SK-N-SH (cell line): ENCODE results near the gene SMKR1. TPM values are rescaled to one million over a fixed set of nuclear protein-coding genes. Genes with fewer than 3 reads are reported as not detected.
"Not testable (repeated sequence)": the region's sequence is repeated elsewhere in the genome, so short reads cannot be mapped to it uniquely, and the experiment has no call there.

Experiments
- CTCF ChIA-PET: fragments of 300-600, 350-600 bp; formaldehyde crosslinking; extraction: SDS; loops from one replicate; lab custom pipeline; 2021; lab: Yijun Ruan, JAX
- POLR2A ChIA-PET: fragments of 350-600 bp; sonication (Branson Sonifier 250); formaldehyde crosslinking; extraction: SDS; loops from one replicate; lab custom pipeline; 2020; ENCODE audit warnings: antibody characterized with exemption, inconsistent platforms; lab: Yijun Ruan, JAX
- DNase-seq: peaks from one replicate; pipeline ENCODE4 v3.0.0; 2012
- H2AFZ ChIP-seq: fragments of 200-600 bp; sonication (generic); 2 replicates; pipeline ENCODE4 v1.8.1; 2016; ENCODE audit warnings: antibody characterized with exemption, mild to moderate bottlenecking, low read depth
- H3F3A ChIP-seq: fragments of 200-600 bp; sonication (generic); replicated peaks from 2 replicates; pipeline ENCODE3; 2016; ENCODE audit warnings: antibody characterized with exemption, mild to moderate bottlenecking; ENCODE audit not compliant: insufficient read depth
- H3K27ac ChIP-seq, 2 experiments: fragments of 200-500 bp in 1 of 2; fragments of 200-600 bp in 1 of 2; sonication (Bioruptor generic) in 1 of 2; sonication (generic), shearing (Covaris generic) in 1 of 2; 2 replicates each; pipeline versions ENCODE4 v1.5.1 to v1.6.1; 2014 to 2016; ENCODE audit warnings: low read depth in 2 of 2, inconsistent platforms in 1 of 2, low read length in 1 of 2, mild to moderate bottlenecking in 1 of 2, mixed read lengths in 1 of 2
- H3K27me3 ChIP-seq: fragments of 200-600 bp; sonication (generic), shearing (Covaris generic); 2 replicates; pipeline ENCODE4 v1.6.1; 2016; ENCODE audit warnings: mixed run types; ENCODE audit not compliant: insufficient read depth
- H3K36me3 ChIP-seq, 2 experiments: fragments of 200-500 bp in 1 of 2; fragments of 200-600 bp in 1 of 2; sonication (Bioruptor generic) in 1 of 2; sonication (generic) in 1 of 2; replicated peaks in 1 of 2; 2 replicates each; pipeline versions ENCODE3 to v1.5.1; 2014 to 2016; ENCODE audit warnings: low read length in 1 of 2, mild to moderate bottlenecking in 1 of 2; ENCODE audit not compliant: insufficient read depth in 2 of 2, control insufficient read depth in 1 of 2
- H3K4me1 ChIP-seq, 2 experiments: fragments of 200-500 bp in 1 of 2; fragments of 200-600 bp in 1 of 2; sonication (Bioruptor generic) in 1 of 2; sonication (generic), shearing (Covaris generic) in 1 of 2; 2 replicates each; pipeline versions ENCODE4 v1.5.1 to v1.6.1; 2014 to 2016; ENCODE audit warnings: low read depth in 1 of 2, low read length in 1 of 2, mixed run types in 1 of 2; ENCODE audit not compliant: insufficient read depth in 2 of 2, control insufficient read depth in 1 of 2
- H3K4me2 ChIP-seq: fragments of 200-600 bp; sonication (generic), shearing (Covaris generic); 2 replicates; pipeline ENCODE4 v1.6.1; 2017; ENCODE audit warnings: mixed run types
- H3K4me3 ChIP-seq, 2 experiments: fragments of 200-500 bp in 1 of 2; fragments of 200-600 bp in 1 of 2; sonication (Bioruptor generic) in 1 of 2; sonication (generic), shearing (Covaris generic) in 1 of 2; 2 replicates each; pipeline versions ENCODE4 v1.5.1 to v1.8.1; 2014 to 2016; ENCODE audit warnings: low read depth in 2 of 2, inconsistent platforms in 1 of 2, low read length in 1 of 2, mild to moderate bottlenecking in 1 of 2, mixed read lengths in 1 of 2, moderate library complexity in 1 of 2
- H3K79me2 ChIP-seq: fragments of 200-600 bp; sonication (generic); 2 replicates; pipeline ENCODE4 v1.8.1; 2017; ENCODE audit warnings: mild to moderate bottlenecking; ENCODE audit not compliant: insufficient read depth
- H3K9ac ChIP-seq: fragments of 200-600 bp; sonication (generic); 2 replicates; pipeline ENCODE4 v1.6.1; 2017; ENCODE audit warnings: mixed run types
- H3K9me2 ChIP-seq: fragments of 200-600 bp; sonication (generic); 2 replicates; pipeline ENCODE4 v1.6.1; 2017; ENCODE audit warnings: mixed run types
- H3K9me3 ChIP-seq: fragments of 200-600 bp; sonication (generic); 2 replicates; pipeline ENCODE4 v1.6.1; 2017; ENCODE audit warnings: mixed run types, mild to moderate bottlenecking, moderate library complexity
- H4K20me1 ChIP-seq: fragments of 200-600 bp; sonication (generic); 2 replicates; pipeline ENCODE4 v1.6.1; 2017; ENCODE audit warnings: mild to moderate bottlenecking, mixed run types; ENCODE audit not compliant: insufficient read depth
- CTCF ChIP-seq: fragments of 200-600 bp; sonication (generic); IDR thresholded peaks from 2 replicates; pipeline ENCODE4 v1.6.1; 2017; ENCODE audit warnings: antibody characterized with exemption, mild to moderate bottlenecking, moderate library complexity
- RFX5 ChIP-seq: IDR thresholded peaks from 2 replicates; pipeline ENCODE4 v1.6.1; 2012; ENCODE audit warnings: mild to moderate bottlenecking, improper control_type of control experiment, low read length
- RXRA ChIP-seq: IDR thresholded peaks from 2 replicates; pipeline ENCODE4 v1.4.0; 2012; ENCODE audit warnings: low read depth, mild to moderate bottlenecking, borderline replicate concordance
- WGBS: methylation state at CpG from one replicate; pipeline ENCODE4 v1.1.6; 2017; ENCODE audit warnings: low lambda C conversion rate; 5-methylcytosine and 5-hydroxymethylcytosine counted together
- polyA plus RNA-seq, 3 experiments: library from polyadenylated mRNA; depleted of rRNA; stranded (reverse); fragments of >200 nt; gene quantifications; 2 replicates each; pipeline ENCODE4 v1.2.3, GENCODE V29; 2012
- TF ChIP-seq, protein P1 (sequence below): IDR thresholded peaks from 2 replicates; pipeline ENCODE4 v1.6.1; 2012; ENCODE audit warnings: mild to moderate bottlenecking, low read depth, low read length, moderate library complexity

Gene SMKR1
- polyA plus RNA-seq, 1 of the 3 experiments (the other 2 are of a cell fraction) = 8.1 TPM

GRCh38 chr7:129523924-129524323 lies 21.6 kb downstream of the SMKR1 start:
- Histone ChIP-seq H3F3A (no peaks in the 10 kb centered on the region), H3K4me1 (no peaks in the 10 kb centered on the region), H3K79me2 (no peaks in the 10 kb centered on the region), H2AFZ (no peak overlapping the region), H3K4me3 (no peak overlapping the region), H3K4me2 (no peak overlapping the region), H3K9me3 (no peaks in the 10 kb centered on the region), H4K20me1 (no peaks in the 10 kb centered on the region), H3K36me3 (no peaks in the 10 kb centered on the region), H3K27ac (no peak overlapping the region), H3K9me2 (no peaks in the 10 kb centered on the region), H3K9ac (no peak overlapping the region), H3K27me3 (0 out of 2 replicates have a peak, but pooled peaks cover 9% of the 10 kb centered on the region)
- WGBS = 46% methylated on average over 3 of the region's 3 CpGs
- CTCF ChIA-PET = interaction anchor here (0.7 to 1.7 kb wide), 3 partner anchors 146 to 304 kb away, joined by 3 to 4 read pairs (median 4); no protein-coding TSS in a partner anchor
- TF ChIP-seq RXRA (no peak), CTCF (no peak), RFX5 (no peak)
- TF ChIP-seq, protein P1, sequence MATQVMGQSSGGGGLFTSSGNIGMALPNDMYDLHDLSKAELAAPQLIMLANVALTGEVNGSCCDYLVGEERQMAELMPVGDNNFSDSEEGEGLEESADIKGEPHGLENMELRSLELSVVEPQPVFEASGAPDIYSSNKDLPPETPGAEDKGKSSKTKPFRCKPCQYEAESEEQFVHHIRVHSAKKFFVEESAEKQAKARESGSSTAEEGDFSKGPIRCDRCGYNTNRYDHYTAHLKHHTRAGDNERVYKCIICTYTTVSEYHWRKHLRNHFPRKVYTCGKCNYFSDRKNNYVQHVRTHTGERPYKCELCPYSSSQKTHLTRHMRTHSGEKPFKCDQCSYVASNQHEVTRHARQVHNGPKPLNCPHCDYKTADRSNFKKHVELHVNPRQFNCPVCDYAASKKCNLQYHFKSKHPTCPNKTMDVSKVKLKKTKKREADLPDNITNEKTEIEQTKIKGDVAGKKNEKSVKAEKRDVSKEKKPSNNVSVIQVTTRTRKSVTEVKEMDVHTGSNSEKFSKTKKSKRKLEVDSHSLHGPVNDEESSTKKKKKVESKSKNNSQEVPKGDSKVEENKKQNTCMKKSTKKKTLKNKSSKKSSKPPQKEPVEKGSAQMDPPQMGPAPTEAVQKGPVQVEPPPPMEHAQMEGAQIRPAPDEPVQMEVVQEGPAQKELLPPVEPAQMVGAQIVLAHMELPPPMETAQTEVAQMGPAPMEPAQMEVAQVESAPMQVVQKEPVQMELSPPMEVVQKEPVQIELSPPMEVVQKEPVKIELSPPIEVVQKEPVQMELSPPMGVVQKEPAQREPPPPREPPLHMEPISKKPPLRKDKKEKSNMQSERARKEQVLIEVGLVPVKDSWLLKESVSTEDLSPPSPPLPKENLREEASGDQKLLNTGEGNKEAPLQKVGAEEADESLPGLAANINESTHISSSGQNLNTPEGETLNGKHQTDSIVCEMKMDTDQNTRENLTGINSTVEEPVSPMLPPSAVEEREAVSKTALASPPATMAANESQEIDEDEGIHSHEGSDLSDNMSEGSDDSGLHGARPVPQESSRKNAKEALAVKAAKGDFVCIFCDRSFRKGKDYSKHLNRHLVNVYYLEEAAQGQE = no peak
- DNase-seq = peak; percentile 53
- POLR2A ChIA-PET = no interaction called here

- H2AFZ ChIP-seq, H3K36me3 ChIP-seq, H3F3A ChIP-seq, H3K27ac ChIP-seq, H3K9me3 ChIP-seq, H3K27me3 ChIP-seq, H3K4me2 ChIP-seq, H3K9me2 ChIP-seq, H3K4me3 ChIP-seq, H3K4me1 ChIP-seq, POLR2A ChIA-PET, DNase-seq, H4K20me1 ChIP-seq, H3K9ac ChIP-seq, H3K79me2 ChIP-seq: not testable (repeated sequence)
- 85% methylated on average over 2 of the region's 2 CpGs for WGBS
- CTCF ChIA-PET = interaction anchor here (1.7 kb wide), 1 partner anchor 147 kb away, joined by 4 read pairs; no protein-coding TSS in a partner anchor
Measured at GRCh38 chr7:129524405-129524804, 22.1 kb downstream of the SMKR1 start.
